Naive thymus-derived CD4-positive, alpha-beta T cell (primary cell): ENCODE data around the gene JAZF1. TPM values are rescaled to one million over a fixed set of nuclear protein-coding genes. Genes with fewer than 3 reads are reported as not detected.

Source experiments
- ATAC-seq: fragments of 150-1000 bp; cut with Tn5 transposase; 2 replicates; pipeline ENCODE4 v1.10.0; 2021; ENCODE audit warnings: mild to moderate bottlenecking, moderate library complexity
- CTCF ChIA-PET: fragments of 350-600 bp; sonication (Branson Sonifier 250); formaldehyde crosslinking; loops from one replicate; lab custom pipeline; 2021; ENCODE audit warnings: antibody characterized with exemption; lab: Charles Lee
- POLR2A ChIA-PET: fragments of 350-600 bp; sonication (Branson Sonifier 250); formaldehyde crosslinking; loops from one replicate; lab custom pipeline; 2021; ENCODE audit warnings: antibody characterized with exemption, inconsistent platforms; lab: Charles Lee
- DNase-seq, 9 donors: peaks; one replicate each; pipeline versions ENCODE4 v3.0.0 to v3.0.0-alpha.2; 2020 to 2022; ENCODE audit warnings: mixed read lengths in 1 of 9
- H3K27ac ChIP-seq: one replicate; pipeline ENCODE4 v1.7.0; 2013; ENCODE audit warnings: mild to moderate bottlenecking, low read depth, low read length, moderate library complexity
- H3K27me3 ChIP-seq, 2 donors: one replicate each; pipeline ENCODE4 v1.7.0; 2013; ENCODE audit warnings: low read length in 2 of 2, mild to moderate bottlenecking in 2 of 2, moderate library complexity in 2 of 2; ENCODE audit not compliant: control insufficient read depth in 2 of 2, insufficient read depth in 2 of 2
- H3K36me3 ChIP-seq, 3 experiments: 1 replicate in 2 of 3; 2 replicates in 1 of 3; pipeline ENCODE4 v1.7.0; 2013; ENCODE audit warnings: low read length in 3 of 3, mild to moderate bottlenecking in 3 of 3, moderate library complexity in 1 of 3; ENCODE audit not compliant: insufficient read depth in 3 of 3, control insufficient read depth in 2 of 3
- H3K4me1 ChIP-seq, 2 donors: one replicate each; pipeline ENCODE4 v1.7.0; 2013; ENCODE audit warnings: low read length in 2 of 2, mild to moderate bottlenecking in 2 of 2, moderate library complexity in 1 of 2; ENCODE audit not compliant: control insufficient read depth in 2 of 2, insufficient read depth in 2 of 2
- H3K4me3 ChIP-seq: 2 replicates; pipeline ENCODE4 v1.7.0; 2013; ENCODE audit warnings: mild to moderate bottlenecking, low read length
- H3K9me3 ChIP-seq, 3 experiments: 1 replicate in 2 of 3; 2 replicates in 1 of 3; pipeline ENCODE4 v1.7.0; 2013; ENCODE audit warnings: low read length in 3 of 3; ENCODE audit not compliant: control insufficient read depth in 2 of 3
- H3K27ac Mint-ChIP-seq, 9 donors: one replicate each; pipeline ENCODE4 v1.8.0; 2020 to 2022; ENCODE audit warnings: mixed read lengths in 9 of 9, mild to moderate bottlenecking in 8 of 9, moderate library complexity in 5 of 9, inconsistent platforms in 2 of 9
- H3K27me3 Mint-ChIP-seq, 5 donors: one replicate each; pipeline ENCODE4 v1.8.0; 2021 to 2022; ENCODE audit warnings: mixed read lengths in 5 of 5, mild to moderate bottlenecking in 1 of 5
- H3K36me3 Mint-ChIP-seq, 5 donors: one replicate each; pipeline ENCODE4 v1.8.0; 2020 to 2022; ENCODE audit warnings: mixed read lengths in 5 of 5, mild to moderate bottlenecking in 3 of 5, inconsistent platforms in 1 of 5
- H3K4me1 Mint-ChIP-seq, 7 donors: one replicate each; pipeline ENCODE4 v1.8.0; 2020 to 2022; ENCODE audit warnings: mixed read lengths in 7 of 7, mild to moderate bottlenecking in 3 of 7, inconsistent platforms in 1 of 7
- H3K4me3 Mint-ChIP-seq, 10 donors: one replicate each; pipeline ENCODE4 v1.8.0; 2020 to 2022; ENCODE audit warnings: mild to moderate bottlenecking in 10 of 10, mixed read lengths in 10 of 10, moderate library complexity in 6 of 10, inconsistent platforms in 2 of 10
- H3K9me3 Mint-ChIP-seq, 11 donors: one replicate each; pipeline ENCODE4 v1.8.0; 2020 to 2022; ENCODE audit warnings: mixed read lengths in 11 of 11, mild to moderate bottlenecking in 4 of 11, inconsistent platforms in 1 of 11, moderate library complexity in 1 of 11
- intact Hi-C, 2 donors: fragments of 100-400 bp; cut with micrococcal nuclease; formaldehyde crosslinking; loops; one replicate each; pipeline ENCODE4 v1.15.1; 2023
- polyA plus RNA-seq, 2 donors: library from polyadenylated mRNA; unstranded; fragments of 300-500 nt; fragmentation: Illumina TruSeq; gene quantifications; one replicate each; pipeline ENCODE4 v1.2.3, GENCODE V29; 2021
- total RNA-seq, 6 experiments: library from RNA in 5 of 6; stranded (reverse) in 5 of 6; gene quantifications; 1 replicate in 5 of 6; 2 replicates in 1 of 6; pipeline ENCODE4 v1.2.3 and lab custom pipeline; 2021 to 2026

Gene JAZF1
- total and polyA plus RNA-seq, 7 experiments from 2014 or later: 2.0 to 33.1 (median 3.2) TPM

DNA sequence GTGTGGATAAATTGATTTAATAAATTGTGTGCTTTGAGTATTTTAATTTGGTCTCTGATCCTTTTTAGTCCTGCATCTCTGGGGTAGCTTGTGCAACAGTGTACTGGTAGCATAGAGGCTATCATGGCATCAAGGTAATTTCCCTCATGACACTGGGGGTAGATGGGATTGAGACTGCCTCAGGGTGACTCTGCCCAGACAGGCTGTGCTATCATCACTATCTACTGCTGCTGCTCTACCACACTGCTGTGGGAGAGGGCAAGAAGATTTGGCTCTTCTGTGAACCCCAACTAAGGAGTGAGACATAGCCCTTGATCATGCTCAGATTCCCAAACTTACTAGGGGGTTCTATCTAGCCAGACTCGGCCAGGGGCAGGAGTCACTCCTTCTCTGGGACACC, 43.6 kb upstream of the JAZF1 start:
- no peak overlapping the region for H3K4me3 Mint-ChIP-seq

DNA sequence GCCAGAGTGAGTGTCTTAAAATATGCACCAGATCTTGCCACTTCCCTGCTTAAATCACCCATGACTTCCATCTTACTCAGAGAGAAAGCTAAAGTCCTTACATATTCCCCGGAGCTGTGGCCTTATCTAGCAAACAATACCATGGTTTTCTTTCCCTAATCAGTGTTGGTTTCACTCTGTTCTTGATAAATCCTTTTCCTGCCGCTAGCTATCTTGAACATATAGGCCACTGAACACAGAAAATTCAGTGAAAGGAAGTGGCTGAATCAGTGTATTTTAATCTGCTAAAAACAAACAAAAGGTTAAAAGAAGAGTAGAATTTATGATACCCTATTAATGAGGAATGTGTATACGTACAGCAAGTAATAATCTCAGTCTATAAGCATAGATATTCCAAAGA, 42.0 kb upstream of the JAZF1 start:
- no peak overlapping the region for H3K27ac Mint-ChIP-seq
- ChIA-PET CTCF (no interaction called here), POLR2A (no interaction called here)
- Histone ChIP-seq H3K9me3 (no peaks in the 10 kb centered on the region), H3K27me3 (peaks cover 0 to 3% of the 10 kb centered on the region in 2 donors), H3K4me1 (no peaks in the 10 kb centered on the region), H3K36me3 (no peaks in the 10 kb centered on the region), H3K27ac (no peak overlapping the region), H3K4me3 (no peak overlapping the region)
- no peak for ATAC-seq
- H3K9me3 Mint-ChIP-seq: peaks cover 0 to 2% (median 0%) of the 10 kb centered on the region in 11 donors
- no peak overlapping the region for H3K4me3 Mint-ChIP-seq
- no peaks in the 10 kb centered on the region for H3K36me3 Mint-ChIP-seq
- DNase-seq: no peak
- intact Hi-C loops: no loop called here
- H3K4me1 Mint-ChIP-seq: peaks cover 0 to 1% (median 0%) of the 10 kb centered on the region in 7 donors
- peaks cover 0 to 27% (median 0%) of the 10 kb centered on the region in 5 donors for H3K27me3 Mint-ChIP-seq

More for the DNA sequence above, 43.6 kb upstream of the JAZF1 start:
- H3K4me1 Mint-ChIP-seq: peaks cover 0 to 1% (median 0%) of the 10 kb centered on the region in 7 donors
- H3K9me3 ChIP-seq: no peaks in the 10 kb centered on the region
- H3K27ac ChIP-seq: no peak overlapping the region
- H3K36me3 Mint-ChIP-seq: peaks cover 0 to 3% (median 0%) of the 10 kb centered on the region in 5 donors
- H3K27ac Mint-ChIP-seq: no peak overlapping the region
- no peaks in the 10 kb centered on the region for H3K36me3 ChIP-seq
- ATAC-seq: no peak
- no peaks in the 10 kb centered on the region for H3K4me1 ChIP-seq
- H3K27me3 ChIP-seq: peaks cover 0 to 3% of the 10 kb centered on the region in 2 donors
- DNase-seq: no peak
- H3K4me3 ChIP-seq: no peak overlapping the region
- intact Hi-C loops: no loop called here
- H3K9me3 Mint-ChIP-seq: peaks cover 0 to 3% (median 0%) of the 10 kb centered on the region in 11 donors
- CTCF ChIA-PET: no interaction called here
- POLR2A ChIA-PET: no interaction called here
- peaks cover 0 to 24% (median 0%) of the 10 kb centered on the region in 5 donors for H3K27me3 Mint-ChIP-seq

DNA sequence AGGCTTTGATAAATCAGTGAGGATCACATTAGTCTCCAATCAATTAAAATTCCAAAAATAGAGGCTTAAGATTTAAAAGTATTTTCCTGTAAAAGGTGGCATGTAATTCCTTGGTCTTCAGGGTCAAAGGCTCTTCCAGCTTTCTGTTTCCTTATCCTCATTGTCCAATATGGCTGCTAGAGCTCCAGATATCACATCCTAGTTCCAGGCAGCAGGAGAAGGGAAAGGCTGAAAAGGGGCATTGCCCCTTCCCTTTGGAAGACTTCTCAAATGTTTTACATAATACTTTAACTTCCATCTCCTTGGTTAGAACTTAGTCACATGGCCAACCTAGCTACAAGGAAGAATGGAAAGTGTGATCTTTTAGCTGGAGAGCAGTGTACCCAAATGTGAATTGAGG, 39.2 kb upstream of the JAZF1 start:
- no peaks in the 10 kb centered on the region for H3K4me1 ChIP-seq
- Mint-ChIP-seq H3K9me3 (peaks cover 0 to 2% (median 0%) of the 10 kb centered on the region in 11 donors), H3K36me3 (no peaks in the 10 kb centered on the region), H3K4me1 (no peaks in the 10 kb centered on the region), H3K27me3 (peaks cover 0 to 13% (median 4%) of the 10 kb centered on the region in 5 donors), H3K27ac (no peak overlapping the region), H3K4me3 (no peak overlapping the region)
- POLR2A ChIA-PET: no interaction called here
- ATAC-seq: no peak
- H3K36me3 ChIP-seq: no peaks in the 10 kb centered on the region
- no peak for DNase-seq
- no peak overlapping the region for H3K27ac ChIP-seq
- no peaks in the 10 kb centered on the region for H3K9me3 ChIP-seq
- H3K27me3 ChIP-seq: peaks cover 0 to 3% of the 10 kb centered on the region in 2 donors
- CTCF ChIA-PET: no interaction called here
- H3K4me3 ChIP-seq: no peak overlapping the region
- intact Hi-C loops: no loop called here

DNA sequence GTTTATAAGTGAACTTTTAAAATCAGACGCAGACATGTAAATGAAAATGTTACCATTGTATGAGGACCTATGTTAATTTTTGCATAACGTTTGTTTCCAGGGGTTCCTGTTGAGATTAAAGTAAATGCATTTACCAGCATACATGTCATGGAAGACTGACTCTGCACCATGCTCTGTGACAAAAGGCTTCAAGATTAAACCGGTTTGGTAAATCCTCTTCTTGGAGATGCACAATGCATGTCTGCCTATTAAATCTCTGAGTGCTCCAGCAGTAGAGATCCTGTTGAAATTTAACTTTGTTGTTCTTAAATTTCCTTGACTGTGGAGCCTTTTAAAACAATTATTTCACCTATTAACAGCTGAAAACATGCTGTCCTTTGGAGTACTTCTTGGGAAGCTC, 36.5 kb upstream of the JAZF1 start:
- intact Hi-C loops: no loop called here
- Mint-ChIP-seq H3K27ac (no peak overlapping the region), H3K4me3 (no peak overlapping the region), H3K4me1 (no peaks in the 10 kb centered on the region), H3K27me3 (peaks cover 0 to 17% (median 4%) of the 10 kb centered on the region in 5 donors), H3K36me3 (no peaks in the 10 kb centered on the region), H3K9me3 (peaks cover 0 to 2% (median 0%) of the 10 kb centered on the region in 11 donors)
- H3K4me3 ChIP-seq: no peak overlapping the region
- ChIA-PET CTCF (no interaction called here), POLR2A (no interaction called here)
- H3K9me3 ChIP-seq: no peaks in the 10 kb centered on the region
- no peak for ATAC-seq
- H3K36me3 ChIP-seq: no peaks in the 10 kb centered on the region
- H3K4me1 ChIP-seq: no peaks in the 10 kb centered on the region
- H3K27me3 ChIP-seq: no peaks in the 10 kb centered on the region
- no peak overlapping the region for H3K27ac ChIP-seq
- no peak for DNase-seq

DNA sequence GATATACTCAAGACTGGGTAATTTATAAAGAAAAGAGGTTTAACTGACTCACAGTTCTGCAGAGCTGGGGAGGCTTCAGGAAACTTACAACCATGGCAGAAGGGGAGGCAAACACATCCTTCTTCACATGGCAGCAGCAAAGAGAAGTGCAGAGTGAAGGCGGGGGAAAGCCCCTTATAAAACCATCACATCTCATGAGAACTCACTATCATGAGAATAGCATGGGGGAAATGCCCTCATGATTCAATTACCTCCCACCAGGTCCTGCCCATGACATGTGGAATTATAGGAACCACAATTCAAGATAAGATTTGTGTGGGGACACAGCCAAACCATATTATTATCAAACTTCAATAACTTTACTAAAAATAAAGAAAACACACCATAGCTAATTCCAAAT, 30.4 kb upstream of the JAZF1 start:
- ATAC-seq (no peak), DNase-seq (no peak)
- Mint-ChIP-seq H3K27ac (no peak overlapping the region), H3K4me3 (no peak overlapping the region), H3K9me3 (peaks cover 5 to 42% (median 26%) of the 10 kb centered on the region in 11 donors), H3K27me3 (peaks cover 0 to 17% (median 4%) of the 10 kb centered on the region in 5 donors), H3K36me3 (peaks cover 0 to 23% (median 5%) of the 10 kb centered on the region in 5 donors), H3K4me1 (peaks cover 0 to 27% (median 13%) of the 10 kb centered on the region in 7 donors)
- Histone ChIP-seq H3K27ac (no peak overlapping the region), H3K9me3 (peaks cover 0 to 9% (median 0%) of the 10 kb centered on the region in 3 experiments), H3K4me1 (no peaks in the 10 kb centered on the region), H3K4me3 (no peak overlapping the region), H3K27me3 (no peaks in the 10 kb centered on the region), H3K36me3 (no peaks in the 10 kb centered on the region)
- ChIA-PET POLR2A (no interaction called here), CTCF (no interaction called here)
- intact Hi-C loops: no loop called here

DNA sequence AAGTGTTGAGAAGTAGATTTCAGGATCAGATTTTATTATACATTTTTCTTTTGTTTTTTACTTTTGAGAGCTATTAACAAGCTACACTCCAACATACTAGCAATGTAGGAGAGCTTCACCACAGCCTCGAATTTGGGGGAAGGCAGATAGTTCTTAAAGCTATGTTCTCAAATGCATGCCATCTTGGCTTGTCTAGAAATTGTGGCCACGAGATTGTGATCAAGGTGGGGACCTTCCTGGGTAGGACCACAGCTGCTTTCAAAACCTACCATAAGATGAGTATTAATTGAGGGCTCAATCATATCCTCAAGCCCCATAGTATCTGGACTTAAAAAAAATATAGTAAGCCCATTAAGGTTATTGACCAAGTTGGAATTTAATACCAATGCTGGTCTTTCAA, 27.9 kb upstream of the JAZF1 start:
- peaks cover 0 to 27% (median 5%) of the 10 kb centered on the region in 5 donors for H3K36me3 Mint-ChIP-seq
- H3K4me3 Mint-ChIP-seq: no peak overlapping the region
- ChIA-PET POLR2A (no interaction called here), CTCF (interaction anchor here (0.6 to 0.7 kb wide), 2 partner anchors 51 to 95 kb away, joined by 3 to 6 read pairs; no protein-coding TSS in a partner anchor)
- no peak overlapping the region for H3K27ac ChIP-seq
- H3K27me3 ChIP-seq: no peaks in the 10 kb centered on the region
- peaks cover 0 to 9% (median 0%) of the 10 kb centered on the region in 3 experiments for H3K9me3 ChIP-seq
- peaks cover 5 to 58% (median 28%) of the 10 kb centered on the region in 11 donors for H3K9me3 Mint-ChIP-seq
- no peak overlapping the region for H3K4me3 ChIP-seq
- ATAC-seq (no peak), DNase-seq (no peak)
- intact Hi-C loops: no loop called here
- peaks cover 0 to 30% (median 13%) of the 10 kb centered on the region in 7 donors for H3K4me1 Mint-ChIP-seq
- no peaks in the 10 kb centered on the region for H3K4me1 ChIP-seq
- no peaks in the 10 kb centered on the region for H3K36me3 ChIP-seq
- no peak overlapping the region for H3K27ac Mint-ChIP-seq
- H3K27me3 Mint-ChIP-seq: peaks cover 0 to 14% (median 0%) of the 10 kb centered on the region in 5 donors
